Right ventricle myocardium inferior (tissue), 1 donor: Measurements from ENCODE around the gene THOP1. TPM values are rescaled to one million over a fixed set of nuclear protein-coding genes. Genes with fewer than 3 reads are reported as not detected.

ENCODE experiments used
- ATAC-seq: fragments of 200-7000 bp; cut with Tn5 transposase; one replicate; pipeline ENCODE4 v1.9.1; 2020; ENCODE audit warnings: mild to moderate bottlenecking, moderate library complexity
- DNase-seq: peaks from one replicate; pipeline ENCODE4 v3.0.0; 2021; ENCODE audit errors: missing footprints
- intact Hi-C: fragments of 100-400 bp; cut with DNase I; formaldehyde crosslinking; loops from one replicate; pipeline ENCODE4 v1.11.0; 2022
- total RNA-seq: library from RNA; stranded (reverse); fragmentation: NEBNext Ultra II Directional; extraction: Animal tissue kit (Norgen Biotek cat#: 25700); gene quantifications from one replicate; pipeline ENCODE4 v1.2.1, GENCODE V29; 2021
- donor health status: DM: no; HTN: yes; CAD: no; lungs with severe emphysema.

Gene THOP1
- total RNA-seq, 1 donor from 2014 or later: 54.8 TPM

DNA sequence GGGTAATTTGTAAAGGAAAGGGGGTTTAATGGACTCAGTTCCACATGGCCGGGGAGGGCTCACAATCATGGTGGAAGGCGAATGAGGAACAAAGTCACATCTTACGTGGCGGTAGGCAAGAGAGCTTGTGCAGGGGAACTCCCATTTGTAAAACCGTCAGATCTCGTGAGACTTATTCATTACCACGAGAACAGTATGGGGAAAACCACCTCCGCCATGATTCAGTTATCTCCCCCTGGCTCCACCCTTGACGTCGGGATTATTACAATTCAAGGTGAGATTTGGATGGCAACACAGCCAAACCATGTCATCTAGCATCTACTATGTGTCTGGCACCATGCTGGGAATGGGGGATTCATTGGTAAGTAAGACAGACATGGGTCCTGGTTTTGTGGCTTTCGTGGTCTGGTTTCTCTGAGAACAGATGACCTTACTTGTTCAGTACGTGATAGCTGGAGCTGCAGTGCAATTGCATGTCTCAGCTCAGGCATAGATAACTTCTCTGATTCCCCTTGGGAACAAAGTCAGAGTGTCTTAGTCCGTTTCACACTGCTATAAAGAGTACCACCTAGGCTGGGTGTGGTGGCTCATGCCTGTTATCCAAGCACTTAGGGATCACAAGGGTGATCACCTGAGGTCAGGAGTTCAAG is 42.7 kb downstream of the THOP1 start:
- DNase-seq (no peak), ATAC-seq (no peak)
- intact Hi-C loops: no loop called here

DNA sequence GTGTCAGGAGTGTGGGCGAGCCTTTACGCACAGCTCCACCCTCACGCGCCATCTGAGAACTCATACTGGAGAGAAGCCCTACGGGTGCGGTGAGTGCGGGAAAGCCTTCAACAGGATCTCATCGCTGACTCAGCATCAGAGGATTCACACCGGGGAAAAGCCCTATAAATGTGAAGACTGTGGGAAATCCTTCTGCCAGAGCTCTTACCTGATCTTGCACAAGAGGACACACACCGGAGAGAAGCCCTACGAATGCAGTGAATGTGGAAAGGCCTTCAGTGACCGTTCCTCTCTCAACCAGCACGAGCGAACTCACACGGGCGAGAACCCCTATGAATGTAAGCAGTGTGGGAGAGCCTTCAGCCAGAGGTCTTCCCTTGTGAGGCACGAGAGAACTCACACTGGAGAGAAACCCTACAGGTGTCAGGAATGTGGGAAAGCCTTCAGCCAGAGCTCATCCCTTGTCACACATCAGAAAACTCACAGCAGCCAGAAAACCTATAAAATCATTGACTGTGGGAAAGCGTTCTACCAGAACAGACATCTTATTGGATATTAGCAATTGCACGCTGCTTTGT is 49.1 kb downstream of the THOP1 start:
- DNase-seq (no peak), ATAC-seq (no peak)
- intact Hi-C loops: no loop called here

DNA sequence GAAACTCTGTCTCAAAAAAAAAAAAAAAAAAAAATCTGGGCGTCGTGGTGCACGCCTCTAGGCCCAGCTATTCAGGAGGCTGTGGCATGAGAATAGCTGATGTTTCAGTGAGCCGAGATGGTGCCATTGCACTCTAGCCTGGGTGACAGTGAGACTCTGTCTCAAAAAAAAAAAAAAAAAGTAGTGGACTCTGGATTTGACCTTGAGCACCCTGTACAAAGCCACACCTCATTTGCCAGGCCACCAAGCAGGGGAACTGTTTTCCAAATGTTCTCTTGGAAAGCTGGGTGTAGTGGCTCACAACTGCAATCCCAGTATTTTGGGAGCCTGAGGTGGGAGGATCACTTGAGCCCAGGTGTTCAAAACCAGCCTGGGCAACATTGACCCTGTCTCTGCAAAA is 52.1 kb downstream of the THOP1 start:
- DNase-seq (no peak), ATAC-seq (no peak)
- intact Hi-C loops: no loop called here

DNA sequence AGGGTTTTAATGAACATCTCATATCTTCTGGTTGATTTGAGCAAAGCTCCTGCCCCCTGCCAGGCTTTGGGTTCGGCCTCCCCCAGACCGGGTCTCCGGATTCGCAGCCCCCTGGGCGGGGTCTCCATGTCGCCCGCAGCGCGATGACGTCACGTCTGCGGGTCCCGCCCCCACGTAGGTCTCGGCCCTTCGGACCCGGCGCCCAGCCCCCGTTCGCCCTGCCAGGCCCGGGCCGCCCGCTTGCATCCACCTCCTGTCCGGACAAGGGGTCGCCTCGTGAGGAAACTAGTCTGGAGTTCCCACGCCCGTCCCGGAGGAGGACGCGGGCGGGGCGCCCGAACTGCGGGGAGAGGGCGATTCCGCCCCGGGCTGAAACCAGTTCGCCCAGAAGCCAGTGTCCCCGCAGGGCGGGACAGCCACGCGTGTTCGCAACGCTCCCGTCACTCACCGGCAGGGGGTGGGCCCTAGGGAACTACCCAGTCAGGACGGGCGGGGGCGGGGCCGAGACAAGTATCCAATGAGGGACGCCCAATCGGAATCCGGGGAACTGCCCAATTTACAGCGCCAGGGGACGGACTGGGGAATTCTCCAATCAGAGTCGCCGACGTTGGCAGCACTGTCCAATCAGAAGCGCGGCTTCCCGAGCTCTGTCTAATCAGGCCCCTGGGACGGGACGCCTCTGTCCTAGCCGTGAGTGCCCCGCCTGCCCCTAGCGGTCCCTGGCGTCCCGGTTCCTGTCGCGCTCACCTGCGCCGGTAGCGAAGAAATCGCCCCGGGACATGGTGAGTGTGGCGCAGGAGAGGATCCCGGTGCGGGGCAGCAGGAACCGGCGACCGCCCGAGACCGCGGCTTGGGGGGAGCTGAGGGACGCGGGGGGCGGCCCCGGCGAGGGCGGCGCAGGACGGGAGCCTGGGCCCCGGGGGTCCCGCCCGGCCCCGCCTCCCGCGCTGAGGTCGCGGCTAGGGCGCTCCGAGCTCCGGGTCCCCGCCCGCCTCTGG is 55.8 kb downstream of the THOP1 start, which contains the start of gene ZNF555:
TSS of gene ZNF555 (plus strand) at position 682 of the 998 bp plus-strand sequence. CDS start at position 780, 98 bp downstream.
- peak; percentile 98 for ATAC-seq
- peak; percentile 99 for DNase-seq
- intact Hi-C loops: loop anchor here (5.0 kb wide), 1 partner anchor 106 kb away; no protein-coding TSS in a partner anchor

DNA sequence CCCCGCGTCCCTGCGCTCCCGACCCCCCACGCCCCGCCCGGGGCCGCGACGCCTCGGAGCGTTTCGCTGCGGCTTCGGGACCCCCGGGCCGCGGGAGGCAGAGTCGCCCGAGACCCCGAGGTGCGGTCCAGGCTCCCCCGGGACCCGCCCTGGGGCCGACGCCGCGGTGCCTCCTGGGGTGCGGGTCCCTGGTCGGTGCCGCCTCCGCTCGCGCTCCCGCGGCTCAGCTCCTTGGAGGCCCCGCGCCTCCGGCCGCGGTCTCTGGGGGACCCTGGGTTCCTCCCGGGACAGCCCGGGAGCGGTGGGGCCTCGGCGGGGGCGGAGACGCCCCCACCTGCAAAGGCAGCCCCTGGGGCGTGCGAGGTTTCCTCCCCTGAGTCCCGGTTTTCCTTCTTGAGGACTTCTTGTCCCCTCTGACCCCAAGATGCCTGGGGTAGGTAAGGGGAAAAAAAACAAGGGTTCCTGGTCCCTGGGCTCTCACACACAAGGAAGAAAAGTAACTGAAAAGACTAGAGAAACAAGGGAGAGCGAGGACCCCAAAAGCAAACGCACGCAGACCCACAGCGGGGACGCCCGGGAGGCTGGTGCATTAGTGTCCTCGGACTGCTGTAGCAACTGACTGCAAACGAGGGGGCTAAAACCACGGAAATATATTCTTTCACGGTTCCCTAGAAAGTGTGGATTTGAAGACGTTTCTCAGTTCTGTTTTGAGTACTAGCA is 56.7 kb downstream of the THOP1 start:
- ATAC-seq: no peak
- intact Hi-C loops: loop anchor here (5.0 kb wide), 1 partner anchor 105 kb away; no protein-coding TSS in a partner anchor
- DNase-seq: peak; percentile 68

DNA sequence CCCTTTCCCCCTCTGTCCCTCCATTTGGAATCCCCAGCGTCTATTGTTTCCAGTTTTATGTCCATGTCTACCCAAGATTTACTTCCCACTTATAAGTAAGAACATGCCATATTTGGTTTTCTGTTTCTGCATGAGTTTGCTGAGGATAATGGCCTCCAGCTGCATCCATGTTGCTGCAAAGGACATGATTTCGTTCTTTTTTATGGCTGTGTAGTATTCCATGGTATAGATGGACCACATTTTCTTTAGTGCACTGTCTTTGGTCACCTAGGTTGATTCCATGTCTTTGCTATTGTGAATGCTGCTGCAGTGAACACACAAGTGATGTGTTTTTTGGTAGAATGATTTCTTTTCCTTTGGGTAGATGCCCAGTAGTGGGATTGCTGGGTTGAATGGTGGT is 59.8 kb downstream of the THOP1 start:
- DNase-seq (no peak), ATAC-seq (no peak)
- intact Hi-C loops: no loop called here

DNA sequence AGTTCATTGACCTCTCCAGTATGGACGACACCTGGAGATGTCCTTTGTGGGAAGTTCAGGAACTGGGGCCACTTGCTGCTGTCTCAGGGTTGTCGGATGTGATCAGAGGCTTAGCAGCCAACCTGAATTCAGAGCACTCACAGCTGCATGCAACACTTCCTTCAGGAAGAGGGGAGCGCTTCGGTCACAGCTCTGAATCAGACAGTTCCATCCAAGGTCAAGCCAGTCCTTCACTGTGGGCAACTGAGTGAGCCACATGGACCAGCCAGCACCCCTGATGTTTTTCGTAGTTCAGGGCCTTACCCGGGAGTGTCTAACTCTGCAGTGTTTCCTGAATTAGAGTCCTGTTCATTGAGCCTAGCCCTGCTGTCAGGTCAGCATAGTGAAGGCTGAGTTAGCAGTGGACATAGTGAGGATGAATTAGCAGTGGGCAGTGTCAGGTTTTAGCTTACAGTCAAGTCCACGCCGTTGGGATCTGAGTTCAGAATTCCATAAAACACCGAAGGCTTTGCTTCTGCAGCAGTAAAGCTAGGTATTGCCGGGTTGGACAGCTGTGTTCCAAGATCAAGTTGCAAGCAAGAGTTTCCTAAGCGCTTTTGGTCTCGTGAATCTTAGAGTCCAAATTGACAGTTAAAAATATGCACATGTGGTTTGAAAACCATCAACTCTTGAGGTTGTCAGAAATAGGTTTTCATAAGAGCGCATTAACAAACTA is 61.0 kb downstream of the THOP1 start:
- no peak for ATAC-seq
- intact Hi-C loops: no loop called here
- no peak for DNase-seq

DNA sequence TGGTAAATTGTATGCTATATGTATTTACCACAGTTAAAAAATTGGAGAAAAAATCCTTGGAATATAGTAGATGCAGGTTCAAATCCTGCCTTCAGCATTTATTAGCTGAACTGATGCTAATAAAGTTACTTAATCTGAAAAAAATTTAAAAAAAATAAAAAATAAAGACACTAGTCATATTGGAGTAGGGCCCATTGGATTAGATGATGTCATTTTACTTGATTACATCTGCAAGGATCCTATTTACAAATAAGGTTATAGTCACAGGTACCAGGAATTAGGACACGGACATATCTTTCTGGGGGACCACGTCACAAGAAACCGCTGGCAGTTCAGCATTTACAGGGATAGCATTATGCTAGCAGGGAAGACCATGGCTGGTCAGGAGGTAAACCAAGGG is 62.2 kb downstream of the THOP1 start:
- no peak for DNase-seq
- intact Hi-C loops: no loop called here
- no peak for ATAC-seq

DNA sequence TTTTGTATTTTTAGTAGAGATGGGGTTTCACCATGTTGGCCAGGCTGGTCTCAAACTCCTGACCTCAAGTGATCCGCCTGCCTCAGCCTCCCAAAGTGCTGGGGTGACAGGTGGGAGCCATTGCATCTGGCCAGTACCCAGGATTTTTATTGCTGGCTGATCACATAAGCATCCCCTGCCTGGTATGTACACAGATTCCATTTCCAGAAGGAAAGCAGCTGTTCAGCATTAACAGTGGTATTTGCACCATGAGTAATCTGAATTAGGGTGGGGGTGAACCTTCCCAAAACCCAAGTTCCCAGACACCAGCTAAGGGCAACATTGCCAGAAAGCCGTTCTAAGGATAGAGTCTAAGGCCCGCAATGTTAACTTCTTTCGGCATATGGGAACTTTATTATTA is 63.3 kb downstream of the THOP1 start:
- DNase-seq (no peak), ATAC-seq (no peak)
- intact Hi-C loops: no loop called here

DNA sequence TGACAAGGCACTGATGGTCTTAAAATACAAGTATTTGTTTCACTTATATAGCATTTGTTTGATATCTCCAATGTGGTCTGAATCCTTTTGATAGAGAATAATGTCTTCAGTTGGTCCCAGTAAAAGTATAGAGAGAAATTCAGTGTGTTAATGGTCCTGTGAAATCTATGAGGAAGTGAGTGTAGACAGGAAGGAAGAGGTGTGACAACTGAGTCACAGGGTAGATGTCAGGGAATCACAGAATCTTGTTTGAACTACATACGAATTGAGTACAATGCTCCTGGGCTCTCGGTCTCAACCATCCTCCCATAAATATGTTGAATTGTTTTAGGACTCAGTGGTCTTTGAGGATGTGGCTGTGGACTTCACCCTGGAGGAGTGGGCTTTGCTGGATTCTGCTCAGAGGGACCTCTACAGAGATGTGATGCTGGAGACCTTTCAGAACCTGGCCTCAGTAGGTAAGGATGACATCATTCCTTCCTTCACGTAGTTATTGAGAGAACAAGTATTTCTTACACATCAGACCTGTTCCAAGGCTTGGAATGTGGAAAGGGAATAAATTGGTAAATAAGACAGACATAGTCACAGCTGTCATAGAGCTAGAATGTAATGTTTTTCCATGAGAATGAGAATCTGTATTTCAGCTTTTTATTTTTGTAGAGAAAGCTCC is 65.1 kb downstream of the THOP1 start:
- ATAC-seq (no peak), DNase-seq (no peak)
- intact Hi-C loops: no loop called here

DNA sequence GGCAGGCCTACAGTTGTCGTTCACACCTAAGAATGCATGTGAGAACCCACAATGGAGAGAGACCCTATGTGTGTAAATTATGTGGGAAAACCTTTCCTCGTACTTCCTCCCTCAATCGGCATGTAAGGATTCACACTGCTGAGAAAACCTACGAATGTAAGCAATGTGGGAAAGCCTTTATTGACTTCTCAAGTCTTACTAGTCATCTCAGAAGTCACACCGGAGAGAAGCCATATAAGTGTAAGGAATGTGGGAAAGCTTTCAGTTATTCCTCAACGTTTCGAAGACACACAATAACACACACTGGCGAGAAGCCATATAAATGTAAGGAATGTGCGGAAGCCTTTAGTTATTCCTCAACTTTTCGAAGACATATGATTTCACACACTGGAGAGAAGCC is 67.3 kb downstream of the THOP1 start:
- intact Hi-C loops: no loop called here
- DNase-seq (no peak), ATAC-seq (no peak)

DNA sequence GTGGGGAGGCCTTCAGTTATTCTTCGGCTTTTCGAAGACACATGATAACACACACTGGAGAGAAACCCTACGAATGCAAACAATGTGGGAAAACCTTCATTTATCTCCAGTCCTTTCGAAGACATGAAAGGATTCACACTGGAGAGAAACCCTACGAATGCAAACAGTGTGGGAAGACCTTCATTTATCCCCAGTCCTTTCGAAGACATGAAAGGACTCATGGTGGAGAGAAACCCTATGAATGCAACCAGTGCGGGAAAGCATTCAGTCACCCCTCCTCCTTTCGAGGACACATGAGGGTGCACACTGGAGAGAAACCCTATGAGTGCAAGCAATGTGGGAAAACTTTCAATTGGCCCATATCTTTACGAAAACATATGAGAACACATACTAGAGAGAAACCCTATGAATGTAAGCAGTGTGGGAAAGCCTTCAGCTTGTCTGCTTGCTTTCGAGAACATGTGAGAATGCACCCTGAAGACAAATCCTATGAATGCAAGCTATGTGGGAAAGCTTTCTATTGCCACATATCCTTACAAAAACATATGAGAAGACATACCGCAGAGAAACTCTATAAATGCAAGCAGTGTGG is 67.8 kb downstream of the THOP1 start:
- intact Hi-C loops: no loop called here
- DNase-seq (no peak), ATAC-seq (no peak)

DNA sequence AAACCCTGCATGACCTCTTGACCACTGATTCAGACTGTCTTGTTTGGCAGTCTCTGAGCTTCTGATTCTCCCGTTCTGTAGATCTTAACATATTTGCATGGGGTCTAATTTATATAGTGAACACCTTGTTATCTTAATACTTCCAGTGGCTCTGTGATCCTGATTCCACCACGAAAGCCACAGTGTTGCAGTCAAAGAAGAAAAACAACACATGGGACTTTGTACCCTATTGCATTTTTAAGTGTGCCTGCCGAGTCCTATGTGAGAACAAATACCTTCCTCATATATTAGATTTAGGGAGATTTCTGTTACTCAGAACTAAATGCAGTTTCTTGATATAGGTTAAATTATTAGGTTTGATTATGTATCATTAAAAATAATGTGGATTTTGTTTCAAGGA is 69.5 kb downstream of the THOP1 start:
- intact Hi-C loops: no loop called here
- no peak for ATAC-seq
- DNase-seq: no peak

DNA sequence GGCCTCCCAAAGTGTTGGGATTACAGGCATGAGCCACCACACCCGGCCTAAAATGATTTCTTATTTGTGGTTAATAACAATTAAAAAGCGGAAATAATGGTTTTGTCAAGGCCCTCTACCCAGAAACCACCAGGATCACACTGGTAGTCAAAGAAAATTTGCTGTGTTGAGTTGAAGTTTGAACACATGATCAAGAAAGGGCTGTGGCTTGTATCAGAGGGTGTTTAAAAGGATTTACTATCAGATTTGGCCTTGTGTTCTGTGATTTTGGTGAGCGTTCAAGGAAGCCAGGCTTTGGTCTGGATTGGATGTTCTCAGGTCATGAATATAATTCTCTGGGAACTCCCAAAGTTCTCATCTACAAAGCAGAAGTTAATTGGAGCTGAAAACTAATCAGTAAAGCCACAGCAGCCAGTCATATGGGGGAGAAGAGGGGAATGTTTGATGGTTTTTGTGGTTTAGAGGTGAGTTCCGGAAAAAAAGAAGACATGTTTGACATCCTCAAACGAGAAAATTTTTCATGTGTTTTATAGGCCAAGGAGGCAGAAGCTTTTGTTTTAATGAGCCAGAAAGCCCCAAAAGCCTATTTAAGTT is 71.3 kb downstream of the THOP1 start:
- no peak for ATAC-seq
- no peak for DNase-seq
- intact Hi-C loops: no loop called here

DNA sequence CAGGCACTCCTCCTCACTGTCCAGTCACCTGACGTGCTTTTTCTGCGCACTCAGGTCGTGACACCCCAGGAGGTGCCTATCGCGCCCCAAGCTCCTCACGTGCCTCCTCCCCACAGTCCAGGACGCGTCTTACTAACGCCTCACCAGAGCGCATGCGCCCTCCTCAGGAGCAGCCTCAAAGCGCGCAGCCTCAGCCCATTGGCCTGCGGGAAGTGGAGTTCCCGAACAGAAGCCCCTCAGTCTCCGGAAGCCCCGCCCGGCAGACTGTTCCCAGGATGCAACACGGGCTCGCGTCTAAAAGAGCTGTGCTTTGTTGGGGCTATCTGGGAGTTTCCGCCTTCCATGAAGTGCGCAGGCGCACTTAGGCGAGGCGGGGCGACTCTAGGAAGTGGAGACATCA is 73.6 kb downstream of the THOP1 start:
- ATAC-seq (no peak), DNase-seq (no peak)
- intact Hi-C loops: no loop called here

DNA sequence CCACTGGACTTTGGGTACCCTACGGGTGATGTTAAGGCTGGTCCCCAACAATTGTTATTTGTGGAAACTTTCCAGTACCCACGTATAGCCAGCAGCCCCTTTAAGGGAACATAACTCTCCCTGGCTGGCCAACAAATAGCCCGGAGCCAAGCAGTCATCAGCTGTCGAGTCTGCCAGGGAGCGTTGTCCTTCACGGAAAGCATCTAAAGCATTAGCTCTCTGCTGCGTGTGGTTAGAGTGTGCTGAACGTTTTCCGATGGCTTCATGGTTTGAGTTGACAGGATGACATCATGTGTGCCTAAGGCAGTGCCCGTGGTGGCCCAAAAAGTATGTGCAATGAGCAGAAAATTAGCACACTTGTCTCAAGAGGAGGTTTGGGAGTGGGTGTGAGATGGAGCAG is 78.5 kb downstream of the THOP1 start:
- DNase-seq: no peak
- peak; percentile 57 for ATAC-seq
- intact Hi-C loops: no loop called here
